ENCODE data around the gene CRY1.

CRY1 gene

GRCh38 chr12:106957583-106957982, 135.8 kb downstream of the CRY1 start:
- DNase-seq (ENCODE audit: low read depth), result no peak

- no peak for DNase-seq (ENCODE audit: low read depth)
These were observed 137.2 kb downstream of the CRY1 start for GRCh38 chr12:106956048-106956578.

GRCh38 chr12:106955377-106956047, 137.8 kb downstream of the CRY1 start, which contains the start of gene TMEM263:
TSS of gene TMEM263 (plus strand) at chr12:106955907. CDS start at chr12:106967117, 11,210 bp downstream.
- peak; percentile 67 for DNase-seq (ENCODE audit: low read depth)

- no peak for DNase-seq (ENCODE audit: low read depth)
These were observed 138.6 kb downstream of the CRY1 start for GRCh38 chr12:106954462-106955376.

GRCh38 chr12:106953352-106954250, 139.7 kb downstream of the CRY1 start:
- no peak for DNase-seq (ENCODE audit: low read depth)

GRCh38 chr12:106950591-106950990, 142.8 kb downstream of the CRY1 start:
- DNase-seq (ENCODE audit: low read depth), result no peak

- DNase-seq (ENCODE audit: low read depth), result no peak
These were observed 145.9 kb downstream of the CRY1 start for GRCh38 chr12:106947461-106947860.

GRCh38 chr12:106945261-106945851, 148.0 kb downstream of the CRY1 start:
- DNase-seq (ENCODE audit: low read depth), result no peak

- DNase-seq (ENCODE audit: low read depth), result no peak
These were observed 150.6 kb downstream of the CRY1 start for GRCh38 chr12:106942775-106943174.

- DNase-seq (ENCODE audit: low read depth), result no peak
These were observed 151.7 kb downstream of the CRY1 start for GRCh38 chr12:106941481-106942156.

Data from non-pigmented ciliary epithelial cell (primary cell).